ENCODE measurements around the gene SYT9.

- TF ChIP-seq MYC (IDR thresholded peaks at IDR 0.05; ENCODE audit: low read depth, low read length) (no peak), CTCF (IDR thresholded peaks at IDR 0.05; ENCODE audit: low read depth, low read length) (no peak), POLR2A (IDR thresholded peaks at IDR 0.05; ENCODE audit: extremely low read depth, insufficient read length) (no peak), MAX (IDR thresholded peaks at IDR 0.05; ENCODE audit: low read depth, low read length) (no peak)
Observed at GRCh38 chr11:7341551-7341950, 89.8 kb downstream of the SYT9 start.
